HG03439 (cell line): ENCODE measurements around the gene RBM39.
"Not testable (repeated sequence)": the region's sequence is repeated elsewhere in the genome, so short reads cannot be mapped to it uniquely, and the experiment has no call there.

ENCODE experiments used
- ATAC-seq: cut with Tn5 transposase; IDR thresholded peaks from one replicate; pipeline ENCODE4 v1.9.1; 2021; ENCODE audit warnings: mild to moderate bottlenecking, moderate library complexity; ENCODE audit not compliant: unreplicated experiment

RBM39 gene

GRCh38 chr20:35756404-35756803, 14.3 kb upstream of the RBM39 start:
- ATAC-seq: no peak

- ATAC-seq: no peak
Observed at GRCh38 chr20:35750611-35751010, 8.6 kb upstream of the RBM39 start.

- ATAC-seq: not testable (repeated sequence)
Observed at GRCh38 chr20:35744492-35744841, 2.4 kb upstream of the RBM39 start.

DNA sequence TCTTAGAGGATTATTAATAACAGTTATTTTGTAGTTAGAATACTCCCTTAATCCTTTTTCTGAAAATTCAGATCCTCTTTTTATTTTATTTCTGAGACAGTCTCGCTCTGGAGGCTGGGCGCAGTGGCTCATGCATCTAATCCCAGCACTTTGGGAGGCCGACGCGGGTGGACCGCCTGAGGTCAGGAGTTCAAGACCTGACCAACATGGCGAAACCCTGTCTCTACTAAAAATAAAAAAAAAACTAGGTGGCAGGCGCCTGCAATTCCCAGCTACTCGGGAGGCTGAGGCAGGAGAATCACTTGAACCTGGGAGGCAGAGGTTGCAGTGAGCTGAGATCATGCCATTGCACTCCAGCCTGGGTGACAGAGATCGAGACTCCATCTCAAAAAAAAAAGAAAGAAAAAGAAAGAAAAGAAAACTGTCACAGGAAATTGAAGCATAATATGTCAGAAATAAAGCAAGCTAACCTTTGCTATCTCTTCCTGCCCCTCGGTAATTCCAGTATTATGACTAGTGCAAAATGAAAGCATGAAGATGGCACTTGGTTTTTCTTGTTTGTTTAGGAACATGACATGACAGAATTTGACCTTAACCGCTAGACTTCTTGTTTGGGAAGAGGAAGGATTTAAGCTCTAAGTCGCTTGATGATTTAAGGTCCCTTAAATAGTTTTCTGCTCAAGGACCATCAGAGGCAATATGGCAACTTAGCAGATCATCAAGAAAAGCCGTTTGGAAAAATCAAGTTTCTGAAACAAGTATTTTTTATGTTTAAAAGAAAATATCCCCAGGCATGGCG, 1.8 kb upstream of the RBM39 start:
- ATAC-seq: no peak

- no peak for ATAC-seq
Observed at GRCh38 chr20:35742741-35743523, 872 bp upstream of the RBM39 start.

DNA sequence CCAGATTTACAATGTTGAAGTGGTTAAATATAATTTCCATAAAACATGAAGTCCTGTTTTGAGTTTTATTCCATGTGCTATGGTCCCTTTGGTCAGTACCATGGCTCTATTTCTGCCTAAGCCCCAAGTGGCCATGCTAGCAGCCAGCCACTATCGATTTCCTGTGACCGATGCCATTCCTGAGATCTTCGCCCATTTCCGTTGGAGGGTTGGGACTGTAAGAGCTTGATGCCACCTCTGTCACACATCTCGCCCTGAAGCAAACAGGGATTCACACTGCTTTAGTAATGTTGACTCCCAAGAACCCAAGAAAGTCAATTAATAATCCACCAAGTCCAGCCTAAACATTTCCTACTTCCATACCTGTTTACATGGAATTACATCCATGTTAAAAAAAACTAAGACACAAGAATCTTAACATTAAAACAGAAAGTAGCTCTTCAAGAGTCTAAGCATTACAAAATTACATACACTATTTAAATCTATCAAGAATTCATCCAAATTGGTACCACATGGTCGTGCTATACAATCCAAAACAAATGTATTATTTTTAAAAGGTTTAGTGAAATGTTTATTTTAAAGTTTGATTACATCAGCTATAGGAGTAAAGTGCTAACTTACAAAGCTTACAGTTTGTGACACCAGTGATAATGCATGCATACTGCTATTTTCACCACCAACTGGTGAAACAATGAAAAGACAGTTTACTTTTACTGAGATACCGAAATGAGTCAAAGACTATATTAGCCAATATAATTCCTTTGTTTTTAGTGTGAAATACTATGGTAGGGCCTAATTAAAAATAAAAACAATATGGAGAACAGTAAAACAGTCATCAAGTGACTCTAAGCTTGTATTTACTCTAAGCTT, 2.5 kb downstream of the RBM39 start:
- no peak for ATAC-seq

DNA sequence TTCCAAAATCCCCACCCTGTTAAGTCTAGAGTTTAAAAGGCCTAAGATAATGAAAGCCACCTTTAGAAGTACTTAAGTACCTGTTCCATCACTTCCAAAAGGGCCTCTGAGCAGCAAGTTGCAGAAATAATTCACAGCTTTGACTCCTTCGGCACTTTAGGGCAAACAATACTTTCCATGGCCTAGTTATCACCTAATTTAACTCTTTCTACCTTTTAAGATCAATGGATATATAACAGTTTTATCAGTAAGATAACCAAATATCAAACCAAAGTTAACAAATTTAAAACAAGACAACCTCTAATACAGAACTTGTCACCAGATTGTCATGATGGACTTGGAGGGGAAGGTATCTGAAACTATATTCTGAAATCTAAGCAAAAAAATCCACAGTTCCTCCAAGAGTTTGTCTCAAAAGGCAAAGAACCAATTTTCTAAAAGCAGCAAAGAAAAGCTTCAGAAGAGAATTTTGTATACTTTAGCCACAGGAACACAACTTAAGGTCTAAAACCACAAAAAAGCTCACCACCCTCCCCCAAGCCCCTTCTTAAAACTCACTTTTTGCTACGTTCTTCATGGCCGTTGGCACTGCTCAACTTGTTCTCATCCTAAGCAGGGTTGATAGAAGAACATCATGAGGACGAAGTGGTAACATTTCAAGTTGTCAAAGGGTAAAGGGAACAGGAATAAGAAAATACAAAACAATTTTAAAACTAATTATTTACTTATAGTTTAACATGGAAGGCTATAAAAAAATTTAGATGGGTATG, 3.5 kb downstream of the RBM39 start:
- no peak for ATAC-seq

DNA sequence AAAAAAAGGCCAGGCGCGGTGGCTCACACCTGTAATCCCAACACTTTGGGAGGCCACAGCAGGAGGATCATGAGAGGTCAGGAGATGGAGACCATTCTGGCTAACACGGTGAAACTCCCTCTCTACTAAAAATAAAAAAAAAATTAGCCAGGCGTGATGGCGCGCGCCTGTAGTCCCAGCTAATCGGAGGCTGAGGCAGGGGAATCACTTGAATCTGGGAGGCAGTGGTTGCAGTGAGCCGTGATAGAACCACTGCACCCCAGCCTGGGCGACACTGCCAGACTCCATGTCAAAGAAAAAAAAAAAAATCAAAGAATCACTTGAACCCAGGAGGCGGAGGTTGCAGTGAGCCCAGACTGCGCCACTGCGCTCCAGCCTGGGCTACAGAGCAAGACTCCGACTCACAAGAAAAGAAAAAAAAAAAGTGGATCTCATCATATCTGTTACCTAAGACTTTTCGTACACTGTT, 4.2 kb downstream of the RBM39 start:
- ATAC-seq: no peak

GRCh38 chr20:35735826-35736470, 6.1 kb downstream of the RBM39 start:
- no peak for ATAC-seq

DNA sequence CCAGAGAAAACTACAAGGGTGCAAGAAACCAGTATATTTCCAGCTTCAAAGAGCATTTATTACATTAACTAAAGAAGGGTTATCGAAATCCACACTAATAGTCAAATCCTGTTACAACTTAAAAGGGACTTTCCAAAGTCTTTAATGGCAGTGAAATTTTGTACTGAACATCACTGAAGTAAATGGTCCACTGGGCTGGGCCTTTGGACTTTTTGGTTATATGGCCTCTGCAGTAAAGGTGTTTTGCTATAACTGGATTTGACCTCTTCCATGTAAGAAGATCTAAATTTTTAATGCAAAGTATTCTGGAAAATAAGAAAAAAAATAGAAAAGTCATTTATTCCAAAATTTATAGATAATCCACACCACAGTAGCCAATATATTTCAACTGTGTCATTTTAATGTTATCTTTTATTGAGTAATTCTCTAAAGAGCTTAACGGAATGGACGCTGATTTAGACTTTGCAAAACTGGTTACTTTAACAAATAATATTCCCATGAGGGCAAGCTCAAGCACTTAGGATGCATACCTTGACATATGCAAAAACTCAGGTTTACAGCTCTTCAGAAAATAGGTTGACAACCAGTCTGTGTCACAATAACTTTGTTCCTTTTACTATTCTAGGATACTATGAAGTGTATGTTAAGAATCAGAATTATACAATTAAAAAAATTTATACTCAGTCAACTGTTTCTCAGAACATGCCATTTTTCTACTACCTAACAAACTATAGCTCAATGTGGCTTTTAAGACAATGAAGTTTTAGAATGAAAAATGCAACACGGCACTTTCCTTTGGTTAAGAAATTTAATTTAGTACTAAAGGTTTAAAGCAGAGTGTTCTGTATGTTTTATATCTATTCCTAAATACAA, 7.0 kb downstream of the RBM39 start:
- ATAC-seq: no peak

- no peak for ATAC-seq
Observed at GRCh38 chr20:35734374-35734773, 7.7 kb downstream of the RBM39 start.

- no peak for ATAC-seq
Observed at GRCh38 chr20:35732644-35732982, 9.4 kb downstream of the RBM39 start.

- ATAC-seq: no peak
Observed at GRCh38 chr20:35731862-35732643, 10.0 kb downstream of the RBM39 start.

GRCh38 chr20:35731469-35731788, 10.6 kb downstream of the RBM39 start:
- no peak for ATAC-seq

DNA sequence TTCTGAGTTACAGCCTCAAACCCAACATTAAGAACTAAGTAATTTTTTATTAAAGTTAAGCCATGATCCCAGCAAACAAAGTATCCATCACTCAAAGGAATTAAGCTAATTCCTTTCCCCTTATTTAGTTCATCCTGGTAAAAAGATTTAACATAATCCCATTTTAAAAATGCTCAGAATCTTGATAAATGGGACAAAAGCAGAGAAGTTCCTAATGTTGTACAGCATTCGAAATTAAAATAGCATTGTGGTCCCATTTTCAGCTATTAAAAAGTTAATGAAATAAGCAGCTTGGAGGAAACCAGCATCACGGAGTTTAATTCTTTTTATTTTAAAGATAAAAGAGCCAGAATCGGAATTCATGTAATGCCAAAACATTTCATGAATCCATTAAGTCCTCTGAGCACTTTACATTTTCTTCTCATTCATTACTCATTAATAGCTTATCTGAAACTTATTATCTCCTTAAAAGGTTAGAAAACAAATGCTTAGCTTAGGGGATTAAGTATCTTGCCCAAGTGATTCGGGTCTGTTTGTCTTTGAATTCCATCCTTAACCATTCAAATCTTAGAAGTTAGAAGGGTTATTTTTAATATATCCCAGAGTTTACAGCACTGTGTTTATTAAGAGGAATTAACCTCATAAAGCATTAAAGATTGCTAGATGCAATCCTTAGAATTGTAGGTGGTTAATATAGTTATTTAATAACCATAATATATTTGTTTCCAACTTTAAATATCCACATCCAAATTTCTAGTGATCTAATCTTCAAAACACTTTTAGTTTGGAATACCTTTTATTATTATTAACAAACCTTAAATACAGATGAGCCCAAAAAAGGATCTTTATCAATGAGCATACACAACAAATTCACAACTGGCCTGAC, 11.2 kb downstream of the RBM39 start:
- no peak for ATAC-seq

DNA sequence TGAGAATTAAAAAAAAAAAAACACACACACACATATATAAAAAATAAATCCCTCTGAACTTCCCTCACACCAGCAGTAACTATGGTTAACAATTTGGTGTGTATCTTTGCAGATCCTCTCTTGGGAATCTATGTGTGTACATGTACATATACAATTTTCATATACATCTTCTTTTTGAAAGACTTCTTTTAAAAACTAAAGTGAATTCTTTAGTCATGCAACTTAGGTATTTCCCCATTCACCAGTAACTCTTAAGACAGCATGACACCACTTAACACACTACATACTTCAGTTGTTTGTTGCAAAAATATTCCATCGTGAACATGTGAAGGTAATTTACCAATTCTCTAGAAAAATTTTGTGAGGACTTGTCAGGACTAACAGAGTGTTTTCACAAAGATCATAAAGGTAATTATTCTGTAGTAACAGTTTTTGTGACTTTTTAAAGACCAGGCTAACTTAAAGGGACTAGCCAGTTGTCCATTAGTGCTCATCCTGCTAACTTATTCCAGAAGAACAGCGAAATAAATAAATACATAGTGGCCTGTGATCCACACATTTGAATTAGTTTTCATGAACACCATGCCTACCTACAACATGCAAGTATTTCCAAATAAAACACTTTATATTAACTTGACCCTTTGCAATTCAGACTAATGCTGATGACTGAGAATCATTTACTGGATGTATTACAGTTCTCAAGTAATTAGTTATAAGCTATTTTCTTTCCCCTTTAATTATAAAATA, 12.1 kb downstream of the RBM39 start:
- ATAC-seq: no peak

GRCh38 chr20:35729283-35729807, 12.7 kb downstream of the RBM39 start:
- no peak for ATAC-seq
